Activated CD8-positive, alpha-beta memory T cell treated with anti-CD3 and anti-CD28 coated beads for 4 hours (primary cell): ENCODE data around the gene SLX9.

Experiments
- DNase-seq, 2 donors: peaks; one replicate each; pipeline ENCODE4 v3.0.0-alpha.2; 2020; ENCODE audit warnings: low read depth in 2 of 2

SLX9 gene

DNA sequence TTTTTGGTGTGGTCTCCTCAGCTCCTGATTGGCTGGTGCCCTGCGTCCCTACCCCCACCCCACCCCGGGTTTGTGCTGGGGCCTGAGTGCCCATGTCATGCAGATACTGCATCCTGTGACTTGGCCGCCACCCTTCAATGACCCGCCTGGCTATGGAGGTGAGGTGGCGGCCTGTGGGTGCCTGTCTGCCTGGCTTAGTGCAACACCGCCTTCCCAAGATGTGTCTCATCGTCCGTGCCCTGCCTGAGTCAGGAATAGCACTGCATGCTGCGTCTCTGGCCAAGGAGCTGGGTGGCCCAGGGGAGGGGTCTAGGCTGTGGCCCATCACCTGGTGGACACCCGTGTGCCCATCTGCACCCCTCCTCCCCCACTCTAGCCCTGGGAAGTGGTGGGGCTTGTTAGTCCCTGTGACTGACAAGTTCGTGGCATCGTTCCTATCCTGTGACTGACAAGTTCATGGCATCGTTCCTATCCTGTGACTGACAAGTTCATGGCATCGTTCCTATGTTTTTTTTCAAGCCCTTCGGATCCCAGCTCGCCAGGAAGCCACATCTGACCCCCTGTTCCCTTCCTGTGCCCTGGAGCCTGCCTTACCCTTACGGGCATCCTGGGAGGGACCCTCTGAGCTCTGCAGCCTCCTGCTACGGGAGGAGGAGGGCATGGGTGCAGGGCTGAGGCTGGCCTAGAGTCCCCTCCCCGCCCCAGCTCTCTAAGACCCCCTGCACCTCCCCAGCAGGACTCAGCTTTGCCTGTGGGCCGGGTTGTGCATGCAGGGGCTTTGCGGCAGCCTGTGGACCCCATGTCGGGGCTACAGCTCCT lies 7.5 kb downstream of the SLX9 start:
- no peak for DNase-seq

DNA sequence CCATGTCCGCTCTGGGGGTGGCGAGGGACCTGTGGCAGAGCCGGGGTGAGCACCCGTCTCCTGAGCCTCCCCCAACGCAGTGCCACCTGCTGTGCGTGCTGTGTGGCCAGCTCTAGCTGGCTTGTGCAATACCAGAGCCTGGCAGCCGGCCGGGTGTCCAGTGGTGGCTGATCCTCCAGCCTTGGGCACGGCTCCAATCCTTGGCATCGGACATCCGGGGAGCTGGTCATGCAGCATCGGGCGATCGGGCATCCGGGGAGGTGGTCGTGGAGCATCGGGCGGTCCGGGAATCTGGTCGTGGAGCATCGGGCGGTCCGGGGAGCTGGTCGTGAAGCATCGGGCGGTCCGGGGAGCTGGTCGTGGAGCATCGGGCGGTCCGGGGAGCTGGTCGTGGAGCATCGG lies 8.1 kb downstream of the SLX9 start:
- DNase-seq, result no peak

GRCh38 chr21:44948426-44949120 lies 8.7 kb downstream of the SLX9 start:
- DNase-seq, result no peak

DNA sequence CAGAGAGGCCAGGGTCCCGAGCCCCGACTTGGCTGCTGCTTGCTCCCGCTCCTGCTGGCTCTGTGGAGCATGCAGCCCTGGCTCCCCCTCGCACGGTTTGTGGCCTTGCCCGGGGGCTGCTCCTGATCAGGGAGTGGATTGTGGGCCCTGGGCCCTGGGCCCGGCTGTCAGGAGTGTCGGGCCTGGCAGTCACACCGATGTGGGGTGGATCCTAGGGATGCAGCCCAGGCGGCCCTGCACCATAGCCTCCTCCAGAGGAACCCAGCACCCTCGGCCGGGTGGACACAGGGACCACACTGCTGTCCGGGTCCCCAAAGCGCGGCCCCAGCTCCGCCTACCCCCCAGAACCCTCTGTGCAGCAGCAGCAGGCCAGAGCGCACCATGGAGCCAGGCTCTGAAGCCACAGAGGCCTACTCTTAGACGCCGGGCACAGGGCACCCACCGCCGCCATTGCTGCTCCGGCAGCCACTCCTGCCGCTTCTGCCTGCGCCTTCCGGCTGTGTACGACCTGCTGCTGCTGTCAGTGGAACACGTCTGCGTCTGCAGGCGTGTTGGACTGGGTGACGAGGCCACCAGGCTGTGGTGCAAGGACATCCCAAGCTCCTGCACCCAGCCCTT lies 9.4 kb downstream of the SLX9 start:
- no peak for DNase-seq

DNA sequence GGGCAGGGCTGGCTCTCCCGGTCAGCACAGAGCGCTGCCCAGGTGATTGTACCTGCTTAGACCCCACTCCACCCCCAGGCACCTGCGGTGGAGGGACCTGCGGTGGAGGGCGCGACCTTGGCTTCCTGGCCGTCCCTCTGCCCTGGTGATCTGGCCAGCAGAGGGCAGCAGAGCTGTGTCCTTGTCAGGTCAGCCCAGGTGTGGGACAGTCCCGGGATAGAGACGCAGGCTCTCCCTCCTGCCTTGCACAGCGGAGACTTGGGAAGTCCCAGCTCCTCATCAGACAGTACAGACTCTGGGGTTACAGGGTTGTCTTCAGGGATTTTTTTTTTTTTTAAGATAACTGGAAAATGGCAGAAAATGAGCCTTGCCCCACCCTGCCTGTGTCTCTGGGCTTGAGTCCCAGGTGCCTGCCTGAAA lies 10.0 kb downstream of the SLX9 start:
- peak; percentile 58 to 63 for DNase-seq

DNA sequence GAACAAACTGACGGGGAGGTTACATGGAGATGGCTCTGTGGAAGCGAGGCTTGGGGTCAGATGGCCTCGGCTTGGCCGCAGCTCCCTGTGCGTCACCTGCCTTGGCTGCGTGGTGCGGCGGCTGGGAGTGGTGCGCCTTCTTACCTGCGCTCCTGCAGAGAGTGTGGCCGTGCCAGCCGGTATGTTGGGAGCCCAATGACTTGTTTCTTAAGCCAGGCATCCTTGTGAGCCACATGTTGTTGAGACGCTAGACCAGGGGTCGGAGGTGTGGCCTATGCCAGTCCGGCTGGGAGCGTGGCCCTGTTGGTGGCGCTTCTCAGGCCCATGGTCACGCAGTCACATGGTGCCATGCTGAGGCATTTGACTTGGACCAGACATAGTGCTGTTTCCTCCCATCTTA lies 10.5 kb downstream of the SLX9 start:
- DNase-seq, result no peak

GRCh38 chr21:44951186-44951915 lies 11.5 kb downstream of the SLX9 start:
- DNase-seq, result no peak

GRCh38 chr21:44952116-44952928 lies 12.5 kb downstream of the SLX9 start:
- no peak for DNase-seq

DNA sequence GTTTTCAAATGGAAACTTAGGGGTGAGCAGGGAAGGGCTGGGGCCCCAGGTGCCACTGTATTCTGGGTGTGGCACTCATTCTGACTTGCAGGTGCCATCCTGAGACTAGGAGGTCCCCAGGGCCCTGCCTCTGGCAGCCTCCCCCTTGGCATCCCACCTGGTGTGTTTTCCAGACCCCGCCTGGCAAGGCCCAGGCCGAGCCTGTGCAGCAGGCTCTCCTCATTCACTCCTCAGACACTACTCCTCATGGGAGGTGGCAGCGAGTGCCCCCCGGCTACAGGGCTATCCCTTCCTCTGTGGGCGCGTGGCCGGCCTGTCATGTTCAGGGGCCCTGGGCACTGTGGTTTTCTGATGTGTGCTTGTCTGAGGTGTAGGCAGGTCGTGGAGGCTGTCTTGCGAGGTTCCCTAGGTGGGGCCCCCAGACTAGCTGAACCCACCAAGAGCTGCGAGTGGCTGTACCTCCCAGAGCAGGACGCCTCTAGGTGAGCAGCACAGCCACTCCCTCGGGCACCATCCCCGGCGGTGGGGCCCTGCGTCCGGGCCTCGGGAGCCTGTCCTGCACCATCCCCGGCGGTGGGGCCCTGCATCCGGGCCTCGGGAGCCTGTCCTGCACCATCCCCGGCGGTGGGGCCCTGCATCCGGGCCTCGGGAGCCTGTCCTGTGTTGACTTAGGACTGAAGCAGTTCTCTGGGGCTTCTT lies 13.2 kb downstream of the SLX9 start:
- no peak for DNase-seq

DNA sequence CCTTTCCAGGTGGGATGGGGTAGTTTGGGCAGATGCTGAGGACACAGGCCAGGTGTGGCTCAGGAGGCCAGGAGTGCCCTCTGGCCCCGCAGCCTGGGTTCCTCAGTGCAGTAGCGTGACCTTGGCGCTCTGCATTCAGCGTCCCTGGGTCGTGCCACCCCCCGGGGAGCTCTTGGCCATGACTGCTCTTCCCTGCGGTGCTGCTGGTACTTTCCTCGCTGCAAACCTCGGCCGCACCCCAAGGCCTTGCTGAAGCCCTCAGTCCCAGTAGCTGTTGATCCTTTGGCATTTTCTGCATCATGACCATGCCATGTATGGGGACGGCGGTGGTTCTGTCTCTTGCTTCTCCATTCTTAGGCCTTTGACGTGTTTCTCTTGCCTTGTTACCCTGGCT lies 13.8 kb downstream of the SLX9 start:
- DNase-seq, result no peak

- no peak for DNase-seq
These were observed 14.5 kb downstream of the SLX9 start for GRCh38 chr21:44954281-44954771.

- no peak for DNase-seq
These were observed 15.4 kb downstream of the SLX9 start for GRCh38 chr21:44955141-44955797.

GRCh38 chr21:44955798-44956175 lies 16.0 kb downstream of the SLX9 start:
- DNase-seq, result no peak

- DNase-seq, result no peak
These were observed 16.7 kb downstream of the SLX9 start for GRCh38 chr21:44956356-44957046.

DNA sequence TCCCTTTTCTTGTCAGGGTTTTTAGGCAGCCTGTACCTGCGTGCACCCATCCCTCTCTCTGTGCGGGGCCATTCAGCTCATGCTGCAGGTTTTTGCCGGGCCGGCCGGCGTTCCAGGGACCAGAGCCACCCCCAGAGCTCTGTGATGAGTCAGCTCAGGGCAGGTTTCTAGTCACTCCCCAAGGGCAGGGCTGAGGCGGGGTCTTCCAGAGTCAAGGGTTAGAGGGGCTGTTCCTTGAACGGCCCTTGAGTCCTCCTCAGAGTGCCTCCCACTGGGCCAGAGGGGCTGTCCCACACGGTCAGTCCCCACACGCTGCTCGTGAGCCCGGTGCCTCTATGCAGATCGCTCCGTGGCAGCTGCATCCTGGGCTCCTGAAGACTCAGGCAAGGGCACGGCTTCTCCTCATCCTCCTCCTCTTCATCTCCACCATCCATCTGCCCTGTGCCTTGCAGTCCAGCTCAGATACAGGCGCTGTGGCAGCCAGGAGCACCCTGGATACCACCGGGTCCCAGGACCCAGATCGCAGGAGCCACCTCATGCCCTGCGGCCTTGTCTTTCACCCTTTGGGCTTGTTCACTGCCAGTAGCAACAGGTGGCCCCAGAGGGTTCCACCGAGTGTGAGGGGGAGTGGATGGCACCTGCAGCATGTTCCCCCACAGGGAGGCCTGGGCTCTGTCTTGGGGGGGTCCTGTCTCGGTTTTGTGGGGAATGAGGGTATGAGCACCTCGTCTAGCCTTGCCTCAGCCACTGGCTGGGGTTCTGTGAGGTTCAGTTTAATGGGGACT lies 17.4 kb downstream of the SLX9 start:
- no peak for DNase-seq

- no peak for DNase-seq
These were observed 18.1 kb downstream of the SLX9 start for GRCh38 chr21:44957901-44958451.

GRCh38 chr21:44958471-44959191 lies 18.8 kb downstream of the SLX9 start:
- no peak for DNase-seq
